Measurements from ENCODE around the gene CIAO1. TPM values are rescaled to one million over a fixed set of nuclear protein-coding genes. Genes with fewer than 3 reads are reported as not detected.

Gene CIAO1
- total and polyA plus RNA-seq, 2 of the 13 experiments (the other 11 are each of a cell fraction or from before 2014, with no cell fraction given) = 99.3 to 120 TPM

- TF ChIP-seq, protein P1, sequence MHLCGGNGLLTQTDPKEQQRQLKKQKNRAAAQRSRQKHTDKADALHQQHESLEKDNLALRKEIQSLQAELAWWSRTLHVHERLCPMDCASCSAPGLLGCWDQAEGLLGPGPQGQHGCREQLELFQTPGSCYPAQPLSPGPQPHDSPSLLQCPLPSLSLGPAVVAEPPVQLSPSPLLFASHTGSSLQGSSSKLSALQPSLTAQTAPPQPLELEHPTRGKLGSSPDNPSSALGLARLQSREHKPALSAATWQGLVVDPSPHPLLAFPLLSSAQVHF (CRISPR knock-in tag; IDR thresholded peaks at IDR 0.05) = no peak
- no peak for TF ChIP-seq SKIL (CRISPR knock-in tag; IDR thresholded peaks at IDR 0.05; ENCODE audit: borderline replicate concordance)
- no peak for TF ChIP-seq NR2C2 (CRISPR knock-in tag; IDR thresholded peaks at IDR 0.05; ENCODE audit: borderline replicate concordance)
Observed at GRCh38 chr2:96233436-96233835, 32.6 kb upstream of the CIAO1 start (continued).

DNA sequence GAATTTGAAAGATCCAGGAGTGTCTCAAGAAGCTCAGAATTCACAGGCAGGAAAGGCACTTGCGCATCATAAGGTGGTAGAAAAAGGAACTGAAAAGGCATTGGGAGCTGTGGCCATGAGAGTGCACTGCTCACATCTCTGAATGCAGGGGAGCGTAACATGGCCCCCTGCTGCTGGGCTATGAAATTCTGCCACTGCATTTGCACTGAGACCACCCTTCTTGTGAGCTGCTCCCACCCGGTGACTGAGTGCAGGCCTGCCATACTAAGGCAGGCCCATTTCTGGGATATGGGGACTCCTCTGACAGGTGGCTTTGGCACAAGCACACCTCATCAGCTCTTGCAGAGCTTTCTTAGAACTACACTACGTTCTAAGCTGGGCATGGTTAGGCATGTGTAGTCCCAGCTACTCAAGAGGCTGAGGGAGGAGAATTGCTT lies 32.1 kb upstream of the CIAO1 start:
- Histone ChIP-seq H3K9ac (ENCODE audit: insufficient read depth, low read depth, low read length) (no peak overlapping the region), H3K4me1 (ENCODE audit: insufficient read depth, low read length) (peaks cover 7% of the 10 kb centered on the region; the same call in 1 of the 2 replicates), H3K27ac (ENCODE audit: extremely low read length, insufficient read depth, low read length) (no peak overlapping the region), H3K4me3 (replicated peaks in 1 of 3; ENCODE audit: insufficient read depth in 1 of 3, low read depth in 2 of 3, low read length in 3 of 3) (no peak overlapping the region), H3K79me2 (ENCODE audit: insufficient read depth, low read length) (no peaks in the 10 kb centered on the region), H4K20me1 (ENCODE audit: insufficient read depth, low read length) (no peaks in the 10 kb centered on the region), H3K4me2 (ENCODE audit: low read depth, low read length) (no peak overlapping the region), H3K27me3 (ENCODE audit: control insufficient read depth in 1 of 2, insufficient read depth in 2 of 2, low read length in 2 of 2) (no peaks in the 10 kb centered on the region), H3K9me3 (ENCODE audit: low read length) (no peaks in the 10 kb centered on the region), H2AFZ (ENCODE audit: low read length) (no peak overlapping the region), H3K36me3 (replicated peaks in 1 of 2; ENCODE audit: control insufficient read depth in 1 of 2, insufficient read depth in 2 of 2, low read length in 2 of 2) (peaks cover 2 to 6% of the 10 kb centered on the region in 2 experiments; a peak in 2 of 5 replicates)
- intact Hi-C loops (cut with micrococcal nuclease; ENCODE audit: unreplicated experiment) (no loop called here), in situ Hi-C loops (cut with HindIII; ENCODE audit: extremely low pct_ligation_motif_present, low pct_unique_long_range_greater_than_20kb) (no loop called here)
- FAIRE-seq (no peak), ATAC-seq (no peak; the same call in 2 of the 3 replicates), DNase-seq (ENCODE audit: low spot score) (no peak)
- 99% methylated on average over 3 of the region's 4 CpGs for WGBS (ENCODE audit: low lambda C conversion rate)
- no peak for TF ChIP-seq KLF9 (CRISPR knock-in tag; IDR thresholded peaks at IDR 0.05; ENCODE audit: low read depth)
- TF ChIP-seq, protein P2, sequence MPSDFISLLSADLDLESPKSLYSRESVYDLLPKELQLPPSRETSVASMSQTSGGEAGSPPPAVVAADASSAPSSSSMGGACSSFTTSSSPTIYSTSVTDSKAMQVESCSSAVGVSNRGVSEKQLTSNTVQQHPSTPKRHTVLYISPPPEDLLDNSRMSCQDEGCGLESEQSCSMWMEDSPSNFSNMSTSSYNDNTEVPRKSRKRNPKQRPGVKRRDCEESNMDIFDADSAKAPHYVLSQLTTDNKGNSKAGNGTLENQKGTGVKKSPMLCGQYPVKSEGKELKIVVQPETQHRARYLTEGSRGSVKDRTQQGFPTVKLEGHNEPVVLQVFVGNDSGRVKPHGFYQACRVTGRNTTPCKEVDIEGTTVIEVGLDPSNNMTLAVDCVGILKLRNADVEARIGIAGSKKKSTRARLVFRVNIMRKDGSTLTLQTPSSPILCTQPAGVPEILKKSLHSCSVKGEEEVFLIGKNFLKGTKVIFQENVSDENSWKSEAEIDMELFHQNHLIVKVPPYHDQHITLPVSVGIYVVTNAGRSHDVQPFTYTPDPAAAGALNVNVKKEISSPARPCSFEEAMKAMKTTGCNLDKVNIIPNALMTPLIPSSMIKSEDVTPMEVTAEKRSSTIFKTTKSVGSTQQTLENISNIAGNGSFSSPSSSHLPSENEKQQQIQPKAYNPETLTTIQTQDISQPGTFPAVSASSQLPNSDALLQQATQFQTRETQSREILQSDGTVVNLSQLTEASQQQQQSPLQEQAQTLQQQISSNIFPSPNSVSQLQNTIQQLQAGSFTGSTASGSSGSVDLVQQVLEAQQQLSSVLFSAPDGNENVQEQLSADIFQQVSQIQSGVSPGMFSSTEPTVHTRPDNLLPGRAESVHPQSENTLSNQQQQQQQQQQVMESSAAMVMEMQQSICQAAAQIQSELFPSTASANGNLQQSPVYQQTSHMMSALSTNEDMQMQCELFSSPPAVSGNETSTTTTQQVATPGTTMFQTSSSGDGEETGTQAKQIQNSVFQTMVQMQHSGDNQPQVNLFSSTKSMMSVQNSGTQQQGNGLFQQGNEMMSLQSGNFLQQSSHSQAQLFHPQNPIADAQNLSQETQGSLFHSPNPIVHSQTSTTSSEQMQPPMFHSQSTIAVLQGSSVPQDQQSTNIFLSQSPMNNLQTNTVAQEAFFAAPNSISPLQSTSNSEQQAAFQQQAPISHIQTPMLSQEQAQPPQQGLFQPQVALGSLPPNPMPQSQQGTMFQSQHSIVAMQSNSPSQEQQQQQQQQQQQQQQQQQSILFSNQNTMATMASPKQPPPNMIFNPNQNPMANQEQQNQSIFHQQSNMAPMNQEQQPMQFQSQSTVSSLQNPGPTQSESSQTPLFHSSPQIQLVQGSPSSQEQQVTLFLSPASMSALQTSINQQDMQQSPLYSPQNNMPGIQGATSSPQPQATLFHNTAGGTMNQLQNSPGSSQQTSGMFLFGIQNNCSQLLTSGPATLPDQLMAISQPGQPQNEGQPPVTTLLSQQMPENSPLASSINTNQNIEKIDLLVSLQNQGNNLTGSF (CRISPR knock-in tag; IDR thresholded peaks at IDR 0.05) = no peak
- TF ChIP-seq BRD4 (CRISPR knock-in tag; IDR thresholded peaks at IDR 0.05) = no peak
- TF ChIP-seq THRA (CRISPR knock-in tag; IDR thresholded peaks at IDR 0.05; ENCODE audit: borderline replicate concordance) = no peak
- BruUV-seq (replicated peaks) = no TSS peak
- ChIA-PET CTCF (ENCODE audit: low intra/inter-chr PET ratio, low total read pairs) (no interaction called here), POLR2A (interaction anchor here (1.5 to 3.2 kb wide), 2 partner anchors 25 to 26 kb away, joined by 4 to 23 read pairs; partner anchors contain the start of gene STARD7)

All from HepG2 (cell line).